Esophagus muscularis mucosa (tissue), 3 donors: Measurements from ENCODE around the gene DDX23.

Experiments
- POLR2A ChIP-seq: fragments of 450-650 bp; IDR thresholded peaks from one replicate; pipeline ENCODE4 v1.6.1; 2017; ENCODE audit warnings: antibody characterized with exemption, moderate library complexity, mild to moderate bottlenecking, low read depth
- TF ChIP-seq, protein P1 (sequence below), 3 experiments: fragments of 200-600 bp in 2 of 3; fragments of 450-650 bp in 1 of 3; sonication (generic) in 2 of 3; IDR thresholded peaks; one replicate each; pipeline ENCODE4 v1.5.1; 2017 to 2019; ENCODE audit warnings: antibody characterized with exemption in 3 of 3, mild to moderate bottlenecking in 2 of 3, moderate library complexity in 1 of 3

DNA sequence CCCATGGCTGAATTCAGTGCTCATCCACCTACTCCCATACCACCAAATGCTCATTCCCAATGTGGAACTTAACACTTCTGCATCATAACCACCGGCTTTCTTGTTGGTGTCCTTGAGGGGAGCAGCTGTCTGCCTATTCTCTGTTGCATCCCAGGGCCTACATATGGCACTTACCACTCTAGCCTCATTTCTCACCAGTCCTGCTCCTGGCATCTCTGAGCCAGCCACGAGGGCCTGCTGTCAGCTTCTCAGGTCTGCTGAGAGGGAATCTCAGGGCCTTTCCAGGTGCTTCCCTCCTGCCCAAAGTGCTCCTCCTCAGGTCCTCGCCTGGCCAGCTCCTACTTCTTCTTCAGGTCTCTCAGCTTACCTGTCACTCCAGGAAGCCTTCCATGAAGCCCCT is 37.7 kb upstream of the DDX23 start:
- TF ChIP-seq POLR2A = no peak
- TF ChIP-seq, protein P1, sequence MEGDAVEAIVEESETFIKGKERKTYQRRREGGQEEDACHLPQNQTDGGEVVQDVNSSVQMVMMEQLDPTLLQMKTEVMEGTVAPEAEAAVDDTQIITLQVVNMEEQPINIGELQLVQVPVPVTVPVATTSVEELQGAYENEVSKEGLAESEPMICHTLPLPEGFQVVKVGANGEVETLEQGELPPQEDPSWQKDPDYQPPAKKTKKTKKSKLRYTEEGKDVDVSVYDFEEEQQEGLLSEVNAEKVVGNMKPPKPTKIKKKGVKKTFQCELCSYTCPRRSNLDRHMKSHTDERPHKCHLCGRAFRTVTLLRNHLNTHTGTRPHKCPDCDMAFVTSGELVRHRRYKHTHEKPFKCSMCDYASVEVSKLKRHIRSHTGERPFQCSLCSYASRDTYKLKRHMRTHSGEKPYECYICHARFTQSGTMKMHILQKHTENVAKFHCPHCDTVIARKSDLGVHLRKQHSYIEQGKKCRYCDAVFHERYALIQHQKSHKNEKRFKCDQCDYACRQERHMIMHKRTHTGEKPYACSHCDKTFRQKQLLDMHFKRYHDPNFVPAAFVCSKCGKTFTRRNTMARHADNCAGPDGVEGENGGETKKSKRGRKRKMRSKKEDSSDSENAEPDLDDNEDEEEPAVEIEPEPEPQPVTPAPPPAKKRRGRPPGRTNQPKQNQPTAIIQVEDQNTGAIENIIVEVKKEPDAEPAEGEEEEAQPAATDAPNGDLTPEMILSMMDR (IDR thresholded peaks at IDR 0.05) = no peak
